ENCODE measurements around the gene CIRBP.
"Not testable (repeated sequence)": the region's sequence is repeated elsewhere in the genome, so short reads cannot be mapped to it uniquely, and the experiment has no call there.

CIRBP gene

GRCh38 chr19:1299801-1300200 is 30.7 kb downstream of the CIRBP start:
- Histone ChIP-seq H3K4me1 (ENCODE audit: low read length) (no peaks in the 10 kb centered on the region), H3K27me3 (ENCODE audit: low read depth, low read length) (peaks cover 3% of the 10 kb centered on the region; the same call in 1 of the 2 replicates), H3K9me3 (ENCODE audit: insufficient read depth, low read length) (no peaks in the 10 kb centered on the region), H3K9ac (ENCODE audit: low read length) (no peak overlapping the region), H3K4me3 (ENCODE audit: low read length) (no peak overlapping the region), H3K36me3 (replicated peaks; ENCODE audit: low read depth, low read length) (no peaks in the 10 kb centered on the region), H3K4me2 (ENCODE audit: low read length) (no peak overlapping the region), H3K79me2 (ENCODE audit: low read length) (no peaks in the 10 kb centered on the region), H3K27ac (ENCODE audit: low read length) (no peak overlapping the region), H2AFZ (ENCODE audit: low read depth, low read length) (no peak overlapping the region), H4K20me1 (ENCODE audit: insufficient read depth, low read length) (no peaks in the 10 kb centered on the region)
- no peak for TF ChIP-seq EZH2phosphoT487 (IDR thresholded peaks at IDR 0.05; ENCODE audit: low read depth)
- TF ChIP-seq CTCF (IDR thresholded peaks at IDR 0.05; ENCODE audit: low read depth, low read length) = no peak

GRCh38 chr19:1300744-1301490 is 31.8 kb downstream of the CIRBP start:
- TF ChIP-seq EZH2phosphoT487 (IDR thresholded peaks at IDR 0.05; ENCODE audit: low read depth) (no peak), CTCF (IDR thresholded peaks at IDR 0.05; ENCODE audit: low read depth, low read length) (no peak)
- Histone ChIP-seq H3K27me3 (ENCODE audit: low read depth, low read length) (0 out of 2 replicates have a peak, but pooled peaks cover 3% of the 10 kb centered on the region), H3K4me1 (ENCODE audit: low read length) (no peaks in the 10 kb centered on the region), H3K9me3 (ENCODE audit: insufficient read depth, low read length) (no peaks in the 10 kb centered on the region), H2AFZ (ENCODE audit: low read depth, low read length) (no peak overlapping the region), H3K4me3 (ENCODE audit: low read length) (no peak overlapping the region), H3K79me2 (ENCODE audit: low read length) (no peaks in the 10 kb centered on the region), H4K20me1 (ENCODE audit: insufficient read depth, low read length) (no peaks in the 10 kb centered on the region), H3K9ac (ENCODE audit: low read length) (no peak overlapping the region), H3K36me3 (replicated peaks; ENCODE audit: low read depth, low read length) (no peaks in the 10 kb centered on the region), H3K27ac (ENCODE audit: low read length) (no peak overlapping the region), H3K4me2 (ENCODE audit: low read length) (no peak overlapping the region)

- H2AFZ ChIP-seq (ENCODE audit: low read depth, low read length) = peak overlapping the region; percentile 60; the same call in 1 of the 2 replicates
- H3K79me2 ChIP-seq (ENCODE audit: low read length) = no peaks in the 10 kb centered on the region
- no peaks in the 10 kb centered on the region for H4K20me1 ChIP-seq (ENCODE audit: insufficient read depth, low read length)
- H3K27ac ChIP-seq (ENCODE audit: low read length) = no peak overlapping the region
- H3K27me3 ChIP-seq (ENCODE audit: low read depth, low read length) = no peaks in the 10 kb centered on the region
- H3K4me2 ChIP-seq (ENCODE audit: low read length) = no peak overlapping the region
- H3K9ac ChIP-seq (ENCODE audit: low read length) = no peak overlapping the region
- H3K4me1 ChIP-seq (ENCODE audit: low read length) = no peaks in the 10 kb centered on the region
- TF ChIP-seq EZH2phosphoT487 (IDR thresholded peaks at IDR 0.05; ENCODE audit: low read depth) (no peak), CTCF (IDR thresholded peaks at IDR 0.05; ENCODE audit: low read depth, low read length) (no peak)
- H3K36me3 ChIP-seq (replicated peaks; ENCODE audit: low read depth, low read length) = no peaks in the 10 kb centered on the region
- no peaks in the 10 kb centered on the region for H3K9me3 ChIP-seq (ENCODE audit: insufficient read depth, low read length)
- H3K4me3 ChIP-seq (ENCODE audit: low read length) = no peak overlapping the region
These were observed 33.6 kb downstream of the CIRBP start for GRCh38 chr19:1302533-1303239.

GRCh38 chr19:1304197-1304924 is 35.2 kb downstream of the CIRBP start:
- H3K79me2 ChIP-seq (ENCODE audit: low read length) = no peaks in the 10 kb centered on the region
- no peak overlapping the region for H3K9ac ChIP-seq (ENCODE audit: low read length)
- no peaks in the 10 kb centered on the region for H3K27me3 ChIP-seq (ENCODE audit: low read depth, low read length)
- no peaks in the 10 kb centered on the region for H3K4me1 ChIP-seq (ENCODE audit: low read length)
- no peak overlapping the region for H3K4me3 ChIP-seq (ENCODE audit: low read length)
- no peaks in the 10 kb centered on the region for H4K20me1 ChIP-seq (ENCODE audit: insufficient read depth, low read length)
- no peaks in the 10 kb centered on the region for H3K36me3 ChIP-seq (replicated peaks; ENCODE audit: low read depth, low read length)
- H3K27ac ChIP-seq (ENCODE audit: low read length) = no peak overlapping the region
- TF ChIP-seq CTCF (IDR thresholded peaks at IDR 0.05; ENCODE audit: low read depth, low read length) = no peak
- TF ChIP-seq EZH2phosphoT487 (IDR thresholded peaks at IDR 0.05; ENCODE audit: low read depth) = no peak
- no peaks in the 10 kb centered on the region for H3K9me3 ChIP-seq (ENCODE audit: insufficient read depth, low read length)
- H2AFZ ChIP-seq (ENCODE audit: low read depth, low read length) = no peak overlapping the region
- H3K4me2 ChIP-seq (ENCODE audit: low read length) = no peak overlapping the region

- not testable (repeated sequence) for H4K20me1 ChIP-seq (ENCODE audit: insufficient read depth, low read length); H3K4me3 ChIP-seq (ENCODE audit: low read length); H3K9me3 ChIP-seq (ENCODE audit: insufficient read depth, low read length); H3K4me1 ChIP-seq (ENCODE audit: low read length); H3K36me3 ChIP-seq (replicated peaks; ENCODE audit: low read depth, low read length); H3K9ac ChIP-seq (ENCODE audit: low read length); H3K79me2 ChIP-seq (ENCODE audit: low read length); H3K27me3 ChIP-seq (ENCODE audit: low read depth, low read length); H3K27ac ChIP-seq (ENCODE audit: low read length); H2AFZ ChIP-seq (ENCODE audit: low read depth, low read length); H3K4me2 ChIP-seq (ENCODE audit: low read length)
These were observed 36.2 kb downstream of the CIRBP start for GRCh38 chr19:1305354-1305753.
